GM11168 (cell line): Measurements from ENCODE around the gene ZNF524.

Experiments used
- in situ Hi-C: fragments of 300-500 bp; cut with MboI; formaldehyde crosslinking; loops from one replicate; pipeline ENCODE4 v1.12.0; 2022; ENCODE audit warnings: low sequenced_read_pairs; ENCODE audit not compliant: unreplicated experiment

The ZNF524 gene

GRCh38 chr19:55600662-55601028 lies 557 bp downstream of the ZNF524 start:
- in situ Hi-C loops, result no loop called here

GRCh38 chr19:55601084-55601483 lies 996 bp downstream of the ZNF524 start:
- in situ Hi-C loops, result no loop called here

DNA sequence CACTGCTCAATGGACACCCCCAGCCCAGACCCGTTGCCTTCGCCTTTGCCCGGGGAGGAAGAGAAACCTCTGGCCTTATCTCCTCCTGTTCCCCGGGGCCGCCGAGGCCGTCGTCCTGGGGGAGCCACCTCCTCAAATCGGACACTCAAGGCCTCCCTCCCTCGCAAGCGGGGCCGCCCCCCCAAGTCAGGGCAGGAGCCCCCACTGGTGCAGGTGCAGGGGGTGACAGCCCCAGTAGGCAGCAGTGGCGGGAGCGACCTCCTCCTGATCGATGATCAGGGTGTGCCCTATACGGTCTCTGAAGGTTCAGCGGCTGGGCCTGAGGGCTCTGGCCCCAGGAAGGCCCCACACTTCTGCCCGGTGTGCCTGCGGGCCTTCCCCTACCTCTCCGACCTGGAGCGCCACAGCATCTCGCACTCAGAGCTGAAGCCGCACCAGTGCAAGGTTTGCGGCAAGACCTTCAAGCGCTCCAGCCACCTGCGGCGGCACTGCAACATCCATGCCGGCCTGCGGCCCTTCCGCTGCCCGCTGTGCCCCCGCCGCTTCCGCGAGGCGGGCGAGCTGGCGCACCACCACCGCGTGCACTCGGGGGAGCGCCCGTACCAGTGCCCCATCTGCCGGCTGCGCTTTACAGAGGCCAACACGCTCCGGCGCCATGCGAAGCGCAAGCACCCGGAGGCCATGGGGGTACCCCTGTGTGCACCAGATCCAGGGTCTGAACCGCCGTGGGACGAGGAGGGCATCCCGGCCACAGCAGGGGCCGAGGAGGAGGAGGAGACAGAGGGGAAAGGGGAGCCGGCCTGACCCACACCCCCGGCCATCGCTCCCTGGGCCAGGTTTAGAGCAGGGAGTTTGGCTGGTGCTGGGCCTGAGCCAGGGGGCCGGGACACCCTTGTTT lies 2.3 kb downstream of the ZNF524 start:
- in situ Hi-C loops, result no loop called here

DNA sequence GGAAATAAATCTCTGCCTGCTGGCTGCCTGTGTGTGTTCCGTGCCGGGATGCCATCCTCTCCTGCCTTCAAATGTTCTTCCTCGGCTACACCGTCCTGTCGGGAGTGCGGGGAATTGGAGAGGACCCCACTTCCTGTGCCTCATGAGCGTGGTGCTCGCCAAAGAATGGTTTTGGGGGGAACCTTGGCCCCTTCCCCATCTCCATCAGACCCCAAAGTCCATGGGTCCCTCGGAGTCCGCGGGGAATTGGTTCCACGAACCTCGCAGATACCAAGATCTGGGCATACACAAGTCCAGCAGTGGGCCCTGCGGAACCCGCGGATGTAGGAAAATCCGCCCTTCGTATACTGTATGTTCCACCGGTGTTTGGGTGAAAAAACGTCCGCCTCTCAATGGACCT lies 3.0 kb downstream of the ZNF524 start:
- in situ Hi-C loops, result no loop called here

GRCh38 chr19:55603581-55604292 lies 3.6 kb downstream of the ZNF524 start:
- in situ Hi-C loops, result no loop called here

- in situ Hi-C loops, result no loop called here
Measured at GRCh38 chr19:55605207-55605636, 5.1 kb downstream of the ZNF524 start.

GRCh38 chr19:55605637-55606470 lies 5.8 kb downstream of the ZNF524 start, which contains the start of gene ZNF865:
Gene ZNF865 (plus strand): TSS chr19:55605647. CDS start chr19:55613619, 7,972 bp downstream.
- in situ Hi-C loops, result no loop called here

DNA sequence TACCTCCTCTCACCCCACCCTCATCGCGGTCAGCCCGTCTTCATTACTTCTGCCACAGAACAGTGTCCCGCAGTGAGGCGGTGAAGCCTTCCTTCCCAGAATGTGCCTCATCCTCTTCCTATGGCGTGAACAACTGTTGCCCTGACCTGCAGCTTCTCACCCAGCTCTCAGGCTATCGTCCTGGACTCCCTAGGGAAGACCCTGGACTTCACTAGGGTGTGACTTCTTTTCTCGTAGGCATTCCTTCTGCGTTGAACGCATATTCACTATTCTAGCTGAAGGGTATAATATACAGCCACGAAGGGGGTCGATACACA lies 6.3 kb downstream of the ZNF524 start:
- in situ Hi-C loops, result no loop called here

GRCh38 chr19:55606817-55607216 lies 6.7 kb downstream of the ZNF524 start:
- in situ Hi-C loops, result no loop called here

DNA sequence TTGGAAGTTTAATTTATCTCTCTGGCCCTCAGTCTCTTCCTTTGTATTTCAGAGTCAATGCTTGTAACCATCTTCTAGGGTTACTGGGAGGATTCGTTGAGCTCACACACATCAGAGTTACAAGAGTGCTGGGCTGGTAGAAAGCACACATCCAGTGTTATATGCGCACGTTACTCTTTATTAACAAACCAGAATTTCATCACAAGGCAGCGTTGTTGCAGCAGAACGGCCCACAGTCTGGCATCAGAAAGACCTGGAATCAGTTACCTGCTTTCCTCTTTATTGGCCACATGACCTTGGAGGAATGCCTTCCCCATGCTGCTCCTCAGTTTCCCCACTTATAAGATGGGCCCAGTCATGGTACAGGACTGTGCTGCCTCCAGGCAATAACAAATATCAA lies 9.2 kb downstream of the ZNF524 start:
- in situ Hi-C loops, result no loop called here

GRCh38 chr19:55611300-55611982 lies 11.4 kb downstream of the ZNF524 start:
- in situ Hi-C loops, result no loop called here

GRCh38 chr19:55611983-55612645 lies 12.0 kb downstream of the ZNF524 start:
- in situ Hi-C loops, result no loop called here

GRCh38 chr19:55613396-55613795 lies 13.3 kb downstream of the ZNF524 start:
- in situ Hi-C loops, result no loop called here

- in situ Hi-C loops, result no loop called here
Measured at GRCh38 chr19:55613930-55614710, 14.0 kb downstream of the ZNF524 start.

GRCh38 chr19:55614711-55615542 lies 14.8 kb downstream of the ZNF524 start:
- in situ Hi-C loops, result no loop called here

DNA sequence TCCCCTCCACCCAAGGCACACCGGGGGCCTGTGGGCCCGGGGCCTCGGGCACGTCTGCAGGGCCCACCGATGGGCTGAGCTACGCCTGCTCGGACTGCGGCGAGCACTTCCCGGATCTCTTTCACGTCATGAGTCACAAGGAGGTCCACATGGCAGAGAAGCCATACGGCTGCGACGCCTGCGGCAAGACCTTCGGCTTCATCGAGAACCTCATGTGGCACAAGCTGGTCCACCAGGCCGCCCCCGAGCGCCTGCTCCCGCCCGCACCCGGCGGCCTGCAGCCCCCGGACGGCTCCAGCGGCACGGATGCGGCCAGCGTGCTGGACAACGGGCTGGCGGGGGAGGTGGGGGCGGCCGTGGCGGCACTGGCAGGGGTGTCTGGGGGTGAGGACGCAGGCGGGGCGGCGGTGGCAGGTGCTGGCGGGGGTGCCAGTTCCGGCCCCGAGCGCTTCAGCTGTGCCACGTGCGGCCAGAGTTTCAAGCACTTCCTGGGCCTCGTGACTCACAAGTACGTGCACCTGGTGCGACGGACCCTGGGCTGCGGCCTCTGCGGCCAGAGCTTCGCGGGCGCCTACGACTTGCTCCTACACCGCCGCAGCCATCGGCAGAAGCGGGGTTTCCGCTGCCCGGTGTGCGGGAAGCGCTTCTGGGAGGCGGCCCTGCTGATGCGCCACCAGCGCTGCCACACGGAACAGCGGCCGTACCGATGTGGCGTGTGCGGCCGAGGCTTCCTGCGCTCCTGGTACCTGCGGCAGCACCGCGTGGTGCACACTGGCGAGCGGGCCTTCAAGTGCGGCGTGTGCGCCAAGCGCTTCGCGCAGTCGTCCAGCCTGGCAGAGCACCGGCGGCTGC lies 15.7 kb downstream of the ZNF524 start:
- in situ Hi-C loops, result no loop called here

DNA sequence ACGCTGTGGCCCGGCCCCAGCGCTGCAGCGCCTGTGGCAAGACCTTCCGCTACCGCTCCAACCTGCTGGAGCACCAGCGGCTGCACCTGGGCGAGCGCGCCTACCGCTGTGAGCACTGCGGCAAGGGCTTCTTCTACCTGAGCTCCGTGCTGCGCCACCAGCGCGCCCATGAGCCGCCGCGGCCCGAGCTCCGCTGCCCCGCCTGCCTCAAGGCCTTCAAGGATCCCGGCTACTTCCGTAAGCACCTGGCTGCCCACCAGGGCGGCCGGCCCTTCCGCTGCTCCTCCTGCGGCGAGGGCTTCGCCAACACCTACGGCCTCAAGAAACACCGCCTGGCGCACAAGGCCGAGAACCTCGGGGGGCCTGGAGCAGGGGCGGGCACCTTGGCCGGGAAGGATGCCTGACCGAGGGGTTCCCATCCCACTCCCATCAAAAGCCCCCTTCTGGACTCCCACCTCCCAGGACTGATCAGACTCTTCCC lies 16.3 kb downstream of the ZNF524 start:
- in situ Hi-C loops, result no loop called here
